Breast epithelium (tissue), 3 donors: Measurements from ENCODE around the gene PCSK5.

ENCODE experiments used
- POLR2A ChIP-seq: fragments of 450-650 bp; IDR thresholded peaks from one replicate; pipeline ENCODE4 v1.6.1; 2016; ENCODE audit warnings: antibody characterized with exemption, mild to moderate bottlenecking, moderate library complexity
- POLR2AphosphoS5 ChIP-seq, 3 donors: sonication (generic); formaldehyde crosslinking; IDR thresholded peaks; one replicate each; pipeline ENCODE4 v1.6.1; 2017; ENCODE audit warnings: antibody characterized with exemption in 3 of 3
- TF ChIP-seq, protein P1 (sequence below), 3 donors: fragments of 450-650 bp; IDR thresholded peaks; one replicate each; pipeline ENCODE4 v1.5.1; 2016 to 2017; ENCODE audit warnings: antibody characterized with exemption in 3 of 3, mild to moderate bottlenecking in 3 of 3, moderate library complexity in 3 of 3

DNA sequence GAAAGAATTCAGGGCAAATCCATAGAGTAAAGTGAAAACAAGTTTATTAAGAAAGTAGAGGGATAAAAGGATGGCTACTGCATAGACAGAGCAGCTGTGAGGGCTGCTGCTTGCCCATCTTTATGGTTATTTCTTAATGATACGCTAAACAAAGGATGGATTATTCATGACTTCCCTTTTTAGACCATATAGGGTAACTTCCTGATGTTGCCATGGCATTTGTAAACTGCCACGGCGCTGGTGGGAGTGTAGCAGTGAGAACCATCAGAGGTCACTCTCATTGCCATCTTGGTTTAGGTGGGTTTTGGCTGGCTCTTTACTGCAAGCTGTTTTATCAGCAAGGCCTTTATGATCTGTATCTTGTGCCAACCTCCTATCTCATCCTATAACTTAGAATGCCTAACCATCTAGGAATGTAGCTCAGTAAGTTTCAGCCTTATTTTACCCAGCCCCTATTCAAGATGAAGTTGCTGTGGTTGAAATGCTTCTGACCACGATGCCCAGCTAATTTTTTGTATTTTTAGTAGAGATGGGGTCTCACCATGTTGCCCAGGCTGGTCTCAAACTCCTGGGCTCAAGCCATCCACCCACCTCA lies 461.6 kb downstream of the PCSK5 start:
- TF ChIP-seq, protein P1, sequence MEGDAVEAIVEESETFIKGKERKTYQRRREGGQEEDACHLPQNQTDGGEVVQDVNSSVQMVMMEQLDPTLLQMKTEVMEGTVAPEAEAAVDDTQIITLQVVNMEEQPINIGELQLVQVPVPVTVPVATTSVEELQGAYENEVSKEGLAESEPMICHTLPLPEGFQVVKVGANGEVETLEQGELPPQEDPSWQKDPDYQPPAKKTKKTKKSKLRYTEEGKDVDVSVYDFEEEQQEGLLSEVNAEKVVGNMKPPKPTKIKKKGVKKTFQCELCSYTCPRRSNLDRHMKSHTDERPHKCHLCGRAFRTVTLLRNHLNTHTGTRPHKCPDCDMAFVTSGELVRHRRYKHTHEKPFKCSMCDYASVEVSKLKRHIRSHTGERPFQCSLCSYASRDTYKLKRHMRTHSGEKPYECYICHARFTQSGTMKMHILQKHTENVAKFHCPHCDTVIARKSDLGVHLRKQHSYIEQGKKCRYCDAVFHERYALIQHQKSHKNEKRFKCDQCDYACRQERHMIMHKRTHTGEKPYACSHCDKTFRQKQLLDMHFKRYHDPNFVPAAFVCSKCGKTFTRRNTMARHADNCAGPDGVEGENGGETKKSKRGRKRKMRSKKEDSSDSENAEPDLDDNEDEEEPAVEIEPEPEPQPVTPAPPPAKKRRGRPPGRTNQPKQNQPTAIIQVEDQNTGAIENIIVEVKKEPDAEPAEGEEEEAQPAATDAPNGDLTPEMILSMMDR (IDR thresholded peaks at IDR 0.05) = no peak
- TF ChIP-seq POLR2AphosphoS5 (IDR thresholded peaks at IDR 0.05) (no peak), POLR2A (no peak)
